GM23248 (cell line): ENCODE measurements around the gene GBP2. TPM values are rescaled to one million over a fixed set of nuclear protein-coding genes. Genes with fewer than 3 reads are reported as not detected.
A peak's percentile ranks its signal among the peaks of the same experiment; 100 is the strongest.

Experiments
- DNase-seq: peaks from one replicate; pipeline ENCODE4 v3.0.0-alpha.2; 2015
- H2AFZ ChIP-seq: fragments of 200-600 bp; sonication (generic); 2 replicates; pipeline ENCODE4 v1.6.1; 2016; ENCODE audit warnings: antibody characterized with exemption
- H3F3A ChIP-seq: fragments of 200-600 bp; sonication (generic); 2 replicates; pipeline ENCODE4 v1.6.1; 2016; ENCODE audit warnings: mild to moderate bottlenecking, antibody characterized with exemption, mixed run types; ENCODE audit not compliant: insufficient read depth
- H3K27ac ChIP-seq: fragments of 200-600 bp; sonication (generic); 2 replicates; pipeline ENCODE4 v1.5.1; 2016; ENCODE audit warnings: mild to moderate bottlenecking
- H3K27me3 ChIP-seq: fragments of 200-600 bp; sonication (generic); replicated peaks from 2 replicates; pipeline ENCODE4 v1.6.1; 2016; ENCODE audit warnings: mild to moderate bottlenecking; ENCODE audit not compliant: insufficient read depth
- H3K36me3 ChIP-seq: fragments of 200-600 bp; sonication (generic); 2 replicates; pipeline ENCODE4 v1.6.1; 2016; ENCODE audit warnings: low read depth, mild to moderate bottlenecking
- H3K4me1 ChIP-seq: fragments of 200-600 bp; sonication (generic); 2 replicates; pipeline ENCODE4 v1.6.1; 2016; ENCODE audit warnings: mild to moderate bottlenecking; ENCODE audit not compliant: insufficient read depth
- H3K4me2 ChIP-seq: fragments of 200-600 bp; sonication (generic); one replicate; pipeline ENCODE4 v1.6.1; 2016; ENCODE audit warnings: mild to moderate bottlenecking; ENCODE audit not compliant: unreplicated experiment
- H3K4me3 ChIP-seq: fragments of 200-600 bp; sonication (generic); 2 replicates; pipeline ENCODE4 v1.5.1; 2016; ENCODE audit warnings: mild to moderate bottlenecking
- H3K79me2 ChIP-seq: fragments of 200-600 bp; sonication (generic); 2 replicates; pipeline ENCODE4 v1.6.1; 2016; ENCODE audit warnings: mild to moderate bottlenecking; ENCODE audit not compliant: insufficient read depth
- H3K9ac ChIP-seq: fragments of 200-600 bp; sonication (generic); 2 replicates; pipeline ENCODE4 v1.6.1; 2016; ENCODE audit warnings: mild to moderate bottlenecking
- H3K9me2 ChIP-seq: fragments of 200-600 bp; sonication (generic); 2 replicates; pipeline ENCODE4 v1.6.1; 2016; ENCODE audit warnings: mixed run types, mild to moderate bottlenecking, moderate library complexity; ENCODE audit not compliant: insufficient read depth
- H3K9me3 ChIP-seq: fragments of 200-600 bp; sonication (generic); one replicate; pipeline ENCODE4 v1.6.1; 2017; ENCODE audit warnings: low read depth
- H4K20me1 ChIP-seq: fragments of 200-600 bp; sonication (generic); 2 replicates; pipeline ENCODE4 v1.6.0; 2016; ENCODE audit not compliant: insufficient read depth
- EZH2 ChIP-seq: fragments of 200-600 bp; sonication (generic); IDR thresholded peaks from 2 replicates; pipeline ENCODE4 v1.6.1; 2018; ENCODE audit warnings: antibody characterized with exemption, mild to moderate bottlenecking; ENCODE audit not compliant: insufficient read depth, poor library complexity, severe bottlenecking
- EZH2phosphoT487 ChIP-seq: fragments of 200-600 bp; sonication (generic); IDR thresholded peaks from 2 replicates; pipeline ENCODE4 v1.6.1; 2018; ENCODE audit warnings: antibody characterized with exemption, moderate library complexity, mild to moderate bottlenecking, low read depth; ENCODE audit not compliant: insufficient read depth
- WGBS, 2 experiments: methylation state at CpG; one replicate each; pipeline ENCODE4 v1.1.6; 2015 to 2017; ENCODE audit warnings: low lambda C conversion rate in 2 of 2, low coverage in 1 of 2; ENCODE audit errors: missing lambda C conversion rate in 2 of 2; 5-methylcytosine and 5-hydroxymethylcytosine counted together
- in situ Hi-C: fragments of 300-500 bp; cut with MboI; formaldehyde crosslinking; loops from 2 replicates; pipeline ENCODE4 v1.15.0; 2020
- polyA plus RNA-seq: library from polyadenylated mRNA; unstranded; fragments of >200 nt; fragmentation: Nextera tagmentation; extraction: Ambion mirVana; gene quantifications from 2 replicates; pipeline ENCODE4 v1.2.1, GENCODE V29; 2016
- total RNA-seq: library from RNA; depleted of rRNA; stranded (reverse); fragments of >200 nt; shearing (Covaris generic); gene quantifications from 2 replicates; pipeline ENCODE4 v1.2.3, GENCODE V29; 2014

GBP2 gene
- total and polyA plus RNA-seq, 2 experiments from 2014 or later, result 3.3 to 9.3 TPM

DNA sequence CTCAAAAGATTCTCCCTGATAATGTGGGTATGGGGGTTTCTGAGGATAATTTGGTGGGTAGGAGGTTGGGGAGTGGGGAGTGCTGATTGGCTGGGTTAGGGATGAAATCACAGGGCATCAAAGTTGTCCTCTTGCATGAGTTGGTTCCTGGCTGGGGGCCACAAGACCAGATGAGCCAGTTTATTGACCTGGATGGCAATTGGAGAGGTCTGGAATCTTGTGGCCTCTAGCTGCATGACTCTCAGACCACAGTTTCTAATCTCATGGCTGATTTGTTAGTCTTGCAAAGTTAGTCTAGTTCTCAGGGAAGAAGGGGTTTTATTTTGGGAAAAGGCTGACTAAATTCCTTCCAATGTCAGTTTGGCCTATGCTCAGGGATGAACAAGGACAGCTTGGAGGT, 57.6 kb downstream of the GBP2 start:
- Histone ChIP-seq H3K27me3 (no peaks in the 10 kb centered on the region), H3K27ac (peak overlapping the region; percentile 37), H3K36me3 (no peaks in the 10 kb centered on the region), H3K4me3 (no peak overlapping the region), H4K20me1 (no peaks in the 10 kb centered on the region), H3K4me1 (peaks cover 22% of the 10 kb centered on the region), H3K9me2 (no peaks in the 10 kb centered on the region), H3K9ac (no peak overlapping the region), H3K79me2 (peaks cover 10% of the 10 kb centered on the region), H3K4me2 (no peak overlapping the region), H3K9me3 (no peaks in the 10 kb centered on the region), H2AFZ (0 out of 2 replicates have a peak overlapping the region, but pooled peaks have one; percentile 11), H3F3A (peaks cover 22% of the 10 kb centered on the region)
- TF ChIP-seq EZH2, result no peak
- TF ChIP-seq EZH2phosphoT487, result no peak
- DNase-seq, result peak; percentile 74
- in situ Hi-C loops, result no loop called here

- peak within 1 kb of the TSS; percentile 84 for H2AFZ ChIP-seq
- in situ Hi-C loops, result no loop called here
- DNase-seq, result peak; percentile 86
- no peaks in the 10 kb centered on the region for H4K20me1 ChIP-seq
- no peak for TF ChIP-seq EZH2phosphoT487
- no peak for TF ChIP-seq EZH2
- peak within 1 kb of the TSS; percentile 95 for H3K4me3 ChIP-seq
- no peaks in the 10 kb centered on the region for H3K27me3 ChIP-seq
- H3K27ac ChIP-seq, result peak within 1 kb of the TSS; percentile 77
- H3K9ac ChIP-seq, result peak within 1 kb of the TSS; percentile 79
- H3K9me3 ChIP-seq, result no peaks in the 10 kb centered on the region
- 14 to 18% methylated on average over 4 of the region's 4 CpGs for WGBS, 2 experiments
- H3K9me2 ChIP-seq, result no peaks in the 10 kb centered on the region
- peaks cover 39% of the 10 kb centered on the region for H3K79me2 ChIP-seq
- peaks cover 23% of the 10 kb centered on the region for H3F3A ChIP-seq
- H3K4me1 ChIP-seq, result peaks cover 34% of the 10 kb centered on the region
- H3K4me2 ChIP-seq, result peak within 1 kb of the TSS; percentile 94
- H3K36me3 ChIP-seq, result no peaks in the 10 kb centered on the region
Observed at GRCh38 chr1:89065079-89065868, 60.6 kb downstream of the GBP2 start, which contains the start of gene GBP1. Gene GBP1, minus strand, starts transcription at chr1:89065208. Its CDS starts 1,974 bp downstream, at chr1:89063234.

DNA sequence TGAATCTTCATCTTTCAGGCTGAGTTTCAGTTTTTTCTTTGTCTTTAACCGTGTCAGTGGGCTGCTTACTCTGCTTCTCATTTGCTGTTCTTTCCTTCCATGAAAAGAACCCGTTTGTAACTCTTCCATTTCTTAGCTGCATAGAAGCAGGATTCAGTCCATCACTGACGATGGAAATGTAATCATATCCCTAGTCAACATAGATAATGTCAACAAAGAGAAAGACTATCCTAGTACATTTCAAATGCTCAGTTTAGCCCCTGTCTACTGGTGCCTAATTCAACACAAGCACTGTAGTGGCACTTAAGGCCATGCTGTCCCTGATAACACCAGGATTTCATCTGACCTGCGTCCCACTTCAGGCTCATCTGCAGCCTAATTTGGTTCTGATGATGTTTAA, 61.3 kb downstream of the GBP2 start:
- H4K20me1 ChIP-seq, result no peaks in the 10 kb centered on the region
- peaks cover 33% of the 10 kb centered on the region for H3K4me1 ChIP-seq
- H3K79me2 ChIP-seq, result peaks cover 40% of the 10 kb centered on the region
- peak; percentile 24 for DNase-seq
- in situ Hi-C loops, result no loop called here
- TF ChIP-seq EZH2, result no peak
- TF ChIP-seq EZH2phosphoT487, result no peak
- peak overlapping the region; percentile 84 for H2AFZ ChIP-seq
- H3K9me3 ChIP-seq, result no peaks in the 10 kb centered on the region
- H3F3A ChIP-seq, result peaks cover 23% of the 10 kb centered on the region
- H3K27ac ChIP-seq, result peak overlapping the region; percentile 77
- no peaks in the 10 kb centered on the region for H3K36me3 ChIP-seq
- peak overlapping the region; percentile 79 for H3K9ac ChIP-seq
- no peaks in the 10 kb centered on the region for H3K9me2 ChIP-seq
- H3K27me3 ChIP-seq, result no peaks in the 10 kb centered on the region
- peak overlapping the region; percentile 94 for H3K4me2 ChIP-seq
- H3K4me3 ChIP-seq, result peak overlapping the region; percentile 95
- WGBS, 2 experiments, result 0% methylated on average over 4 of the region's 4 CpGs

DNA sequence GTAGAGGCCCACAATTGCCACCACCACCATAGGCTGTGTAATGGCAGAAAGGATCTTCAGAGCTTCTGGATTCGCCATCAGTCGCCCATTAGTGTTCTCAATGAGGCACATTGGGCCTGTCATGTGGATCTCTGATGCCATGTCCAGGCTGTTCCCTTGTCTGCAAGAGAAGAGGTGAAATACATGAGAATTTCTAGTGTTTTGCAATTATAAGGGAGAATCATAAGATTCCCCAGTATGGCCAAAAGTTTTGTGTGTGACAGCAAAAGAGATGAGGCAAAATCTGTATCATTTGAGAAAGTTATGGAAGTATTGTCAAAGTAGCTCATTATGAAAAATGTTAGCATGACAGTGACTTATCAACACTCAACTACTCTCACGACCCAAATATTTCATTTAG, 62.8 kb downstream of the GBP2 start:
- H3K27ac ChIP-seq, result no peak overlapping the region
- H4K20me1 ChIP-seq, result no peaks in the 10 kb centered on the region
- H3K36me3 ChIP-seq, result peaks cover 15% of the 10 kb centered on the region
- H3K79me2 ChIP-seq, result peaks cover 40% of the 10 kb centered on the region
- H3K4me1 ChIP-seq, result peaks cover 25% of the 10 kb centered on the region
- peak overlapping the region; percentile 95 for H3K4me3 ChIP-seq
- no peak for TF ChIP-seq EZH2phosphoT487
- no peak for TF ChIP-seq EZH2
- WGBS, 2 experiments, result 94 to 95% methylated on average over 3 of the region's 3 CpGs
- no peaks in the 10 kb centered on the region for H3K9me3 ChIP-seq
- peaks cover 23% of the 10 kb centered on the region for H3F3A ChIP-seq
- H2AFZ ChIP-seq, result peak overlapping the region; percentile 84; the same call in 1 of the 2 replicates
- no peaks in the 10 kb centered on the region for H3K9me2 ChIP-seq
- H3K27me3 ChIP-seq, result no peaks in the 10 kb centered on the region
- H3K9ac ChIP-seq, result peak overlapping the region; percentile 79; the same call in 1 of the 2 replicates
- DNase-seq, result no peak
- H3K4me2 ChIP-seq, result peak overlapping the region; percentile 94
- in situ Hi-C loops, result no loop called here
